ENCODE results near the gene CCDC33. TPM values are rescaled to one million over a fixed set of nuclear protein-coding genes. Genes with fewer than 3 reads are reported as not detected.

Gene CCDC33
- total and polyA plus RNA-seq, 10 of the 15 experiments (the other 5 are each of a cell fraction or from before 2014, with no cell fraction given): 0.57 to 5.8 (median 4.3) TPM

DNA sequence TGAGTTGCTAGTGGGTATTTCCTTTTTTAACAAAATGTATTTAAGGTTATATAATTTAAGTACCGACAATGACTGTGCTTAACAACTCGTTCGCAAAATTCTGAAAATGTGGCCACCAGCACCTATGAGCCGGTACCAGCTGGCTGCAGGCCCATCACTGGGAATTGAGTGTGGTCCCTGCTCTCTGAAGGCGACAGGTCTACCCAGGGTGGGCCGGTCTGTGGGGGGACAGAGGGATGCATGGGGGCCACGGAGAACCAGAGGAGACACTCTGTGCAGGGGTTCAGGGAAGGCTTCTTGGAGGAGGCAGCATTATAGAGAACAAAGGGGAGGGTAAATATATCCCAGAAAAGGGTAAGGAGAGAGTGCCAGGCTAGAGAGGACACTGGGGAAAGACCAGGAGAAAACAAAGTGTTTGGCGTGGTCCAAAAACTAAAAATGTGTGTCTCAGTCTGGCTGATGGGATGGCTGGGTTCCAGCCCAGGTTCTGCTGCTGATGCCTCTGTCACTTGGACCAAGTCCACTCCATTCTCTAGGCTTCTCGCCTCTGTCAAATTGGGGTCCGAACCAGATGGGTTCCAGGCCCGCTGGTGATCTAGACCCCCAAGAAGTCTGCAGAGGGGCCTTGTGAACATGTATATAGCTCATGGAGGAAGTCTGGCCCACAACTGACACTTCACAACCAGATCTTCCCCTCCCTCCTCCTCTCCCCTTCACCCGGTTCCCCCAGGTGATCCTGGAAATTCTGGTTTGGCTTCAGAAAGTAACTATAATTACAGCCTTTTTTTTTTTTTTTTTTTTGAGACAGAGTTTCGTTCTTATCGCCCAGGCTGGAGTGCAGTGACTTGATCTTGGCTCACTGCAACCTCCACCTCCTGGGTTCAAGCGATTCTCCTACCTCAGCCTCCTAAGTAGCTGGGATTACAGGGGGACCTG is 142.0 kb downstream of the CCDC33 start:
- CTCF ChIA-PET: interaction anchor here (0.7 to 21.7 kb wide), 14 partner anchors 19 to 257 kb away, joined by 3 to 655 read pairs (median 4); partner anchors contain the start of genes SEMA7A and UBL7
- SMC1A ChIA-PET (ENCODE audit: uncharacterized antibody, unreplicated experiment): interaction anchor here (1.1 to 21.3 kb wide), 6 partner anchors 24 to 391 kb away, joined by 3 to 544 read pairs (median 6); partner anchors contain the start of gene SEMA7A
- RAD21 ChIA-PET (ENCODE audit: unreplicated experiment): interaction anchor here (0.6 to 2.5 kb wide), 15 partner anchors 21 to 499 kb away, joined by 3 to 19 read pairs (median 5); partner anchors contain the start of genes ARID3B, SEMA7A and UBL7
- 83% methylated on average over 13 of the region's 15 CpGs for WGBS (ENCODE audit: insufficient coverage, insufficient replicate concordance, low lambda C conversion rate, missing lambda C conversion rate)
- Histone ChIP-seq H3K27me3 (replicated peaks in 1 of 2; ENCODE audit: control insufficient read depth in 2 of 2, insufficient read depth in 2 of 2, low read length in 1 of 2) (no peaks in the 10 kb centered on the region), H3K9ac (ENCODE audit: control insufficient read depth, insufficient read depth, low read length) (no peak overlapping the region), H4K20me1 (ENCODE audit: control insufficient read depth, insufficient read depth) (no peaks in the 10 kb centered on the region), H3K9me3 (replicated peaks; ENCODE audit: control insufficient read depth, insufficient read depth, low read length) (no peaks in the 10 kb centered on the region), H3K79me2 (ENCODE audit: control insufficient read depth, insufficient read depth, low read length) (peaks cover 6% of the 10 kb centered on the region), H3K36me3 (ENCODE audit: control insufficient read depth in 2 of 2, insufficient read depth in 2 of 2, low read length in 1 of 2) (no peaks in the 10 kb centered on the region), H2AFZ (ENCODE audit: control insufficient read depth, low read depth, low read length) (no peak overlapping the region), H3K27ac (ENCODE audit: control insufficient read depth, insufficient read depth) (no peak overlapping the region), H3K4me2 (ENCODE audit: control insufficient read depth, insufficient read depth) (no peak overlapping the region), H3K4me1 (ENCODE audit: control insufficient read depth, insufficient read depth, low read length) (peaks cover 52% of the 10 kb centered on the region), H3K4me3 (no peak overlapping the region)
- no peak for DNase-seq (ENCODE audit: low read depth, low spot score)
- no peak for FAIRE-seq
- in situ Hi-C loops (cut with MboI) (loop anchor here (5.0 kb wide), 1 partner anchor 244 kb away; no protein-coding TSS in a partner anchor), intact Hi-C loops (cut with micrococcal nuclease; ENCODE audit: unreplicated experiment) (no loop called here)
- TF ChIP-seq, protein P1, sequence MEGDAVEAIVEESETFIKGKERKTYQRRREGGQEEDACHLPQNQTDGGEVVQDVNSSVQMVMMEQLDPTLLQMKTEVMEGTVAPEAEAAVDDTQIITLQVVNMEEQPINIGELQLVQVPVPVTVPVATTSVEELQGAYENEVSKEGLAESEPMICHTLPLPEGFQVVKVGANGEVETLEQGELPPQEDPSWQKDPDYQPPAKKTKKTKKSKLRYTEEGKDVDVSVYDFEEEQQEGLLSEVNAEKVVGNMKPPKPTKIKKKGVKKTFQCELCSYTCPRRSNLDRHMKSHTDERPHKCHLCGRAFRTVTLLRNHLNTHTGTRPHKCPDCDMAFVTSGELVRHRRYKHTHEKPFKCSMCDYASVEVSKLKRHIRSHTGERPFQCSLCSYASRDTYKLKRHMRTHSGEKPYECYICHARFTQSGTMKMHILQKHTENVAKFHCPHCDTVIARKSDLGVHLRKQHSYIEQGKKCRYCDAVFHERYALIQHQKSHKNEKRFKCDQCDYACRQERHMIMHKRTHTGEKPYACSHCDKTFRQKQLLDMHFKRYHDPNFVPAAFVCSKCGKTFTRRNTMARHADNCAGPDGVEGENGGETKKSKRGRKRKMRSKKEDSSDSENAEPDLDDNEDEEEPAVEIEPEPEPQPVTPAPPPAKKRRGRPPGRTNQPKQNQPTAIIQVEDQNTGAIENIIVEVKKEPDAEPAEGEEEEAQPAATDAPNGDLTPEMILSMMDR (IDR thresholded peaks at IDR 0.05 in 2 of 3, conservative IDR thresholded peaks at IDR 0.05 in 1 of 3; ENCODE audit: control insufficient read depth in 2 of 3, extremely low read depth in 1 of 3, insufficient read depth in 1 of 3, low read depth in 3 of 3, low read length in 3 of 3): no peak
- no peak for TF ChIP-seq NR2F1 (conservative IDR thresholded peaks at IDR 0.05)
- TF ChIP-seq, protein P2, sequence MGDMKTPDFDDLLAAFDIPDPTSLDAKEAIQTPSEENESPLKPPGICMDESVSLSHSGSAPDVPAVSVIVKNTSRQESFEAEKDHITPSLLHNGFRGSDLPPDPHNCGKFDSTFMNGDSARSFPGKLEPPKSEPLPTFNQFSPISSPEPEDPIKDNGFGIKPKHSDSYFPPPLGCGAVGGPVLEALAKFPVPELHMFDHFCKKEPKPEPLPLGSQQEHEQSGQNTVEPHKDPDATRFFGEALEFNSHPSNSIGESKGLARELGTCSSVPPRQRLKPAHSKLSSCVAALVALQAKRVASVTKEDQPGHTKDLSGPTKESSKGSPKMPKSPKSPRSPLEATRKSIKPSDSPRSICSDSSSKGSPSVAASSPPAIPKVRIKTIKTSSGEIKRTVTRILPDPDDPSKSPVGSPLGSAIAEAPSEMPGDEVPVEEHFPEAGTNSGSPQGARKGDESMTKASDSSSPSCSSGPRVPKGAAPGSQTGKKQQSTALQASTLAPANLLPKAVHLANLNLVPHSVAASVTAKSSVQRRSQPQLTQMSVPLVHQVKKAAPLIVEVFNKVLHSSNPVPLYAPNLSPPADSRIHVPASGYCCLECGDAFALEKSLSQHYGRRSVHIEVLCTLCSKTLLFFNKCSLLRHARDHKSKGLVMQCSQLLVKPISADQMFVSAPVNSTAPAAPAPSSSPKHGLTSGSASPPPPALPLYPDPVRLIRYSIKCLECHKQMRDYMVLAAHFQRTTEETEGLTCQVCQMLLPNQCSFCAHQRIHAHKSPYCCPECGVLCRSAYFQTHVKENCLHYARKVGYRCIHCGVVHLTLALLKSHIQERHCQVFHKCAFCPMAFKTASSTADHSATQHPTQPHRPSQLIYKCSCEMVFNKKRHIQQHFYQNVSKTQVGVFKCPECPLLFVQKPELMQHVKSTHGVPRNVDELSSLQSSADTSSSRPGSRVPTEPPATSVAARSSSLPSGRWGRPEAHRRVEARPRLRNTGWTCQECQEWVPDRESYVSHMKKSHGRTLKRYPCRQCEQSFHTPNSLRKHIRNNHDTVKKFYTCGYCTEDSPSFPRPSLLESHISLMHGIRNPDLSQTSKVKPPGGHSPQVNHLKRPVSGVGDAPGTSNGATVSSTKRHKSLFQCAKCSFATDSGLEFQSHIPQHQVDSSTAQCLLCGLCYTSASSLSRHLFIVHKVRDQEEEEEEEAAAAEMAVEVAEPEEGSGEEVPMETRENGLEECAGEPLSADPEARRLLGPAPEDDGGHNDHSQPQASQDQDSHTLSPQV (IDR thresholded peaks at IDR 0.05): no peak
- no peak for TF ChIP-seq NR2C2 (IDR thresholded peaks at IDR 0.05; ENCODE audit: borderline replicate concordance, control insufficient read depth, insufficient read length, low read depth)
- TF ChIP-seq JUNB (IDR thresholded peaks at IDR 0.05): no peak
- TF ChIP-seq FOXK2 (IDR thresholded peaks at IDR 0.05): no peak
- no peak for TF ChIP-seq HDGF (IDR thresholded peaks at IDR 0.05)
- TF ChIP-seq CHD2 (IDR thresholded peaks at IDR 0.05; ENCODE audit: borderline replicate concordance, low read depth, low read length): no peak
- TF ChIP-seq, protein P3, sequence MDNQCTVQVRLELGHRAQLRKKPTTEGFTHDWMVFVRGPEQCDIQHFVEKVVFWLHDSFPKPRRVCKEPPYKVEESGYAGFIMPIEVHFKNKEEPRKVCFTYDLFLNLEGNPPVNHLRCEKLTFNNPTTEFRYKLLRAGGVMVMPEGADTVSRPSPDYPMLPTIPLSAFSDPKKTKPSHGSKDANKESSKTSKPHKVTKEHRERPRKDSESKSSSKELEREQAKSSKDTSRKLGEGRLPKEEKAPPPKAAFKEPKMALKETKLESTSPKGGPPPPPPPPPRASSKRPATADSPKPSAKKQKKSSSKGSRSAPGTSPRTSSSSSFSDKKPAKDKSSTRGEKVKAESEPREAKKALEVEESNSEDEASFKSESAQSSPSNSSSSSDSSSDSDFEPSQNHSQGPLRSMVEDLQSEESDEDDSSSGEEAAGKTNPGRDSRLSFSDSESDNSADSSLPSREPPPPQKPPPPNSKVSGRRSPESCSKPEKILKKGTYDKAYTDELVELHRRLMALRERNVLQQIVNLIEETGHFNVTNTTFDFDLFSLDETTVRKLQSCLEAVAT (IDR thresholded peaks at IDR 0.05): no peak
- ATAC-seq: no peak
- no TSS peak for BruUV-seq (replicated peaks)
- POLR2A ChIA-PET: interaction anchor here (0.8 to 15.8 kb wide), 7 partner anchors 17 to 236 kb away, joined by 3 to 302 read pairs (median 4); no protein-coding TSS in a partner anchor

Measured in GM12878 (cell line).